Epithelial cell of alveolus of lung (primary cell): ENCODE data around the gene OR8I2. TPM values are rescaled to one million over a fixed set of nuclear protein-coding genes. Genes with fewer than 3 reads are reported as not detected.

ENCODE experiments used
- total RNA-seq: library from RNA; depleted of rRNA; stranded (reverse); fragments of >200 nt; gene quantifications from 2 replicates; pipeline ENCODE4 v1.2.1, GENCODE V29; 2015

OR8I2 gene
- not detected in 2 replicates for total RNA-seq

GRCh38 chr11:56093008-56093407 lies at the start of gene OR8I2:
Gene OR8I2 (plus strand): TSS chr11:56093308. CDS start chr11:56093308, 0 bp downstream.

GRCh38 chr11:56103210-56103737 lies 10.2 kb downstream of the OR8I2 start, which contains the start of gene OR8H2:
Gene OR8H2 (plus strand): TSS chr11:56103687. CDS start chr11:56105043, 1,356 bp downstream.

GRCh38 chr11:56122073-56122472 lies 29.0 kb downstream of the OR8I2 start, which contains the start of gene OR8H3:
Gene OR8H3 (plus strand): TSS chr11:56122373. CDS start chr11:56122373, 0 bp downstream.

GRCh38 chr11:56140151-56140661 lies 47.1 kb downstream of the OR8I2 start, which contains the start of gene OR8J3:
Gene OR8J3 (minus strand): TSS chr11:56140201. CDS start chr11:56137718, 2,483 bp downstream.

Other genes with a start within 250 kb of the OR8I2 start
- not detected in 2 replicates for gene TRIM51, start 210.0 kb upstream of the OR8I2 start, total RNA-seq
- not detected in 2 replicates for gene OR5W2, start 178.7 kb upstream of the OR8I2 start, total RNA-seq
- gene OR5I1, start 156.9 kb upstream of the OR8I2 start, total RNA-seq: not detected in 2 replicates
- gene OR10AG1, start 123.4 kb upstream of the OR8I2 start, total RNA-seq: not detected in 2 replicates
- not detected in 2 replicates for gene OR5F1, start 98.7 kb upstream of the OR8I2 start, total RNA-seq
- not detected in 2 replicates for gene OR5AS1, start 65.7 kb upstream of the OR8I2 start, total RNA-seq
- not detected in 2 replicates for gene OR8H2, start 10.4 kb downstream of the OR8I2 start, total RNA-seq
- not detected in 2 replicates for gene OR8H3, start 29.1 kb downstream of the OR8I2 start, total RNA-seq
- not detected in 2 replicates for gene OR8J3, start 46.9 kb downstream of the OR8I2 start, total RNA-seq
- not detected in 2 replicates for gene OR8K5, start 67.0 kb downstream of the OR8I2 start, total RNA-seq
- not detected in 2 replicates for gene OR5J2, start 83.3 kb downstream of the OR8I2 start, total RNA-seq
- gene OR5T2, start 140.9 kb downstream of the OR8I2 start, total RNA-seq: not detected in 2 replicates
- gene OR5T3, start 158.9 kb downstream of the OR8I2 start, total RNA-seq: not detected in 2 replicates
- not detected in 2 replicates for gene OR5T1, start 180.8 kb downstream of the OR8I2 start, total RNA-seq
- not detected in 2 replicates for gene OR8H1, start 198.9 kb downstream of the OR8I2 start, total RNA-seq
- not detected in 2 replicates for gene OR8K3, start 221.8 kb downstream of the OR8I2 start, total RNA-seq